ENCODE data around the gene SMIM20.
"Not testable (repeated sequence)": the region's sequence is repeated elsewhere in the genome, so short reads cannot be mapped to it uniquely, and the experiment has no call there.

Gene SMIM20

DNA sequence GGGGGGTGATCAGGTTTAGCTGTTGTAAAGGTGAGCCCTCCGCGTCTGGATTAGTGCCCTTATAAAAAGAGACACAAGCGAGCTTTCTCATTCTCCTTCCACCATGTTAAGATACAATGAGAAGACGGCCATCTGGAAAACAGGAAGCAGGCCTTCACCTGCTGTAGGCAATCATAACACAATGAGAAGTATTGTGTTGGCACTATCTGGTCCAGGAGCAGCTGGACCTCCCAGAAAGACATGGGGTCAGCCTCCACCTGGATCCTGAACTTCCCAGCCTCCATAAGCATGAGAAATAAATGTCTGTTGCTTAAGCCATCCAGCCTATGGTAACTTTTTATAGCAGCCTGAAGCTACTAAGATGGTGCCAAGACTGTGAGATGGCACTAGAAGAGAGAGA lies 8.6 kb upstream of the SMIM20 start:
- H3K9me3 ChIP-seq (ENCODE audit: control insufficient read depth, insufficient read depth, low read length): no peaks in the 10 kb centered on the region
- H3K36me3 ChIP-seq (ENCODE audit: insufficient read depth, low read length): no peaks in the 10 kb centered on the region

GRCh38 chr4:25906113-25906512 lies 7.9 kb upstream of the SMIM20 start:
- H3K36me3 ChIP-seq (ENCODE audit: insufficient read depth, low read length); H3K9me3 ChIP-seq (ENCODE audit: control insufficient read depth, insufficient read depth, low read length); H3K4me1 ChIP-seq (ENCODE audit: insufficient read depth, low read length); H3K9ac ChIP-seq (ENCODE audit: low read depth, low read length): not testable (repeated sequence)

More for the DNA sequence above, 8.6 kb upstream of the SMIM20 start:
- Histone ChIP-seq H3K9ac (ENCODE audit: low read depth, low read length) (no peak overlapping the region), H3K4me1 (ENCODE audit: insufficient read depth, low read length) (peaks cover 8% of the 10 kb centered on the region; the same call in 1 of the 2 replicates)

DNA sequence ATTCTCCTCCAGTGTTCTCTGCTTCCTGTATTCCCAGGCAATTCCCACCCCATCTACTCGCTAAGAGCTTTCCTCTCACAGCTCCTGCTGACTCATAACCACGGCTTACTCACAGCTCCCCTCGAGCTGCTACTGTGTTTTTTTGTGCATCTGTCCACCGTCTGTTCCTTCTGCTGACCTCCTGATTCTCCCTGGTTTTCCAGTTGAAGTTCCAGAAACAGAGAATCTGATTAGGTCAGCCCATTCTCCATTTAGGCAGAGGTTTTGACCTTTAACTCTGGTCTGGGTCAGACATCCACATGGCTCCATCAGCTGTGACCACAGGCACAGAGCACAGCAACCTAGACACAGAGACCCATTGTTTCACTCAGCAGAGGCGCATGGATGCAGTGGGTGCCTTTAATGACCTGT lies 5.5 kb upstream of the SMIM20 start:
- no peak overlapping the region for H3K9ac ChIP-seq (ENCODE audit: low read depth, low read length)
- no peaks in the 10 kb centered on the region for H3K4me1 ChIP-seq (ENCODE audit: insufficient read depth, low read length)
- H3K36me3 ChIP-seq (ENCODE audit: insufficient read depth, low read length): no peaks in the 10 kb centered on the region
- no peaks in the 10 kb centered on the region for H3K9me3 ChIP-seq (ENCODE audit: control insufficient read depth, insufficient read depth, low read length)

GRCh38 chr4:25911356-25911755 lies 2.7 kb upstream of the SMIM20 start:
- no peaks in the 10 kb centered on the region for H3K36me3 ChIP-seq (ENCODE audit: insufficient read depth, low read length)
- H3K9me3 ChIP-seq (ENCODE audit: control insufficient read depth, insufficient read depth, low read length): no peaks in the 10 kb centered on the region
- H3K9ac ChIP-seq (ENCODE audit: low read depth, low read length): no peak overlapping the region
- no peaks in the 10 kb centered on the region for H3K4me1 ChIP-seq (ENCODE audit: insufficient read depth, low read length)

- Histone ChIP-seq H3K4me1 (ENCODE audit: insufficient read depth, low read length) (no peaks in the 10 kb centered on the region), H3K9me3 (ENCODE audit: control insufficient read depth, insufficient read depth, low read length) (no peaks in the 10 kb centered on the region), H3K9ac (ENCODE audit: low read depth, low read length) (peak overlapping the region; percentile 79), H3K36me3 (ENCODE audit: insufficient read depth, low read length) (no peaks in the 10 kb centered on the region)
Observed at GRCh38 chr4:25913056-25913850, 767 bp upstream of the SMIM20 start.

- Histone ChIP-seq H3K9me3 (ENCODE audit: control insufficient read depth, insufficient read depth, low read length) (no peaks in the 10 kb centered on the region), H3K4me1 (ENCODE audit: insufficient read depth, low read length) (peaks cover 3% of the 10 kb centered on the region; the same call in 1 of the 2 replicates)
Observed at GRCh38 chr4:25914670-25915352, 791 bp downstream of the SMIM20 start.

GRCh38 chr4:25915353-25915705 lies 1.3 kb downstream of the SMIM20 start:
- H3K9ac ChIP-seq (ENCODE audit: low read depth, low read length): peak overlapping the region; percentile 2; the same call in 1 of the 2 replicates

More at GRCh38 chr4:25914670-25915352, 791 bp downstream of the SMIM20 start:
- H3K9ac ChIP-seq (ENCODE audit: low read depth, low read length): peak overlapping the region; percentile 81
- H3K36me3 ChIP-seq (ENCODE audit: insufficient read depth, low read length): no peaks in the 10 kb centered on the region

DNA sequence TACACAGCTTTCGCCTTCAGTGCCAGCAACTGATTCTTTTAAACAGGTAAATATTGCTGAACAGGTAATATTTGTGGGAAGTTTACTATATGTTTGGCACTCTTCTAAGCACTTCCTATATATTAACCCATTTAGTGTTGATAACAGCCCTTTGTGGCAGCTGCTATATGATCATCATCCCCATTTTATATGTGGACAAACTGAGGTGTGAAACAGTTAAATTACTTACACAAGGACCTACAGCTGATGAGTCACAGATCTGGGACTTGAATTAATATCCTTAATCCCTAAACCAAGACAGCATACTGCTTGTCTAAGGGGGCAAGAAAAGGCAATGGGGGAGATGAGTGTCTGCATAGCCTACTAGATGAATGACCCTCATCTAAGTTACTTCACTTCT lies 2.9 kb downstream of the SMIM20 start:
- H3K9ac ChIP-seq (ENCODE audit: low read depth, low read length): no peak overlapping the region
- no peaks in the 10 kb centered on the region for H3K9me3 ChIP-seq (ENCODE audit: control insufficient read depth, insufficient read depth, low read length)
- no peaks in the 10 kb centered on the region for H3K36me3 ChIP-seq (ENCODE audit: insufficient read depth, low read length)
- H3K4me1 ChIP-seq (ENCODE audit: insufficient read depth, low read length): peaks cover 4% of the 10 kb centered on the region; the same call in 1 of the 2 replicates

More at GRCh38 chr4:25915353-25915705, 1.3 kb downstream of the SMIM20 start:
- Histone ChIP-seq H3K9me3 (ENCODE audit: control insufficient read depth, insufficient read depth, low read length) (no peaks in the 10 kb centered on the region), H3K36me3 (ENCODE audit: insufficient read depth, low read length) (no peaks in the 10 kb centered on the region), H3K4me1 (ENCODE audit: insufficient read depth, low read length) (peaks cover 4% of the 10 kb centered on the region; the same call in 1 of the 2 replicates)

GRCh38 chr4:25919676-25920075 lies 5.7 kb downstream of the SMIM20 start:
- Histone ChIP-seq H3K9ac (ENCODE audit: low read depth, low read length) (no peak overlapping the region), H3K9me3 (ENCODE audit: control insufficient read depth, insufficient read depth, low read length) (no peaks in the 10 kb centered on the region), H3K36me3 (ENCODE audit: insufficient read depth, low read length) (no peaks in the 10 kb centered on the region), H3K4me1 (ENCODE audit: insufficient read depth, low read length) (peaks cover 4% of the 10 kb centered on the region; the same call in 1 of the 2 replicates)

DNA sequence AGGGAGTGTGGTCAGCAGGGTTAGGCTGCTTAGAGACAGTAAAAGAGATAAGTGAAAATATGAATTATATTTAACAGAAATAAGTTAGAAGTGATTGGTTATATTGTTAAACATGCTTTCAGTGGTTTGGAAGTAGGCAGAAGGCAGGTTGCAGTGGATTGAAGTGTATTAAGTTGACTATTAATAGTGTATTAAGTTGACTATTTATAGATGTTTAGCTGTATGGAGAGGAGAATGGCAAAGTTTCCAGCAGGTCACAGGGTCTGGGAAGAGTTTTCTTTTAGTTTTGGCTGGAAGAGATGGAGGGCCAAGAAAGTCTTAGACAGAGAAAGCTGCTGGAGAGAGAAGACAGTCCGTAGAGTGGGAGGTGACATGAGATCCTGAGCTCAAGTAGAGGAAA lies 7.9 kb downstream of the SMIM20 start:
- H3K9me3 ChIP-seq (ENCODE audit: control insufficient read depth, insufficient read depth, low read length): no peaks in the 10 kb centered on the region
- no peaks in the 10 kb centered on the region for H3K36me3 ChIP-seq (ENCODE audit: insufficient read depth, low read length)
- H3K4me1 ChIP-seq (ENCODE audit: insufficient read depth, low read length): peaks cover 11% of the 10 kb centered on the region; the same call in 1 of the 2 replicates
- no peak overlapping the region for H3K9ac ChIP-seq (ENCODE audit: low read depth, low read length)

DNA sequence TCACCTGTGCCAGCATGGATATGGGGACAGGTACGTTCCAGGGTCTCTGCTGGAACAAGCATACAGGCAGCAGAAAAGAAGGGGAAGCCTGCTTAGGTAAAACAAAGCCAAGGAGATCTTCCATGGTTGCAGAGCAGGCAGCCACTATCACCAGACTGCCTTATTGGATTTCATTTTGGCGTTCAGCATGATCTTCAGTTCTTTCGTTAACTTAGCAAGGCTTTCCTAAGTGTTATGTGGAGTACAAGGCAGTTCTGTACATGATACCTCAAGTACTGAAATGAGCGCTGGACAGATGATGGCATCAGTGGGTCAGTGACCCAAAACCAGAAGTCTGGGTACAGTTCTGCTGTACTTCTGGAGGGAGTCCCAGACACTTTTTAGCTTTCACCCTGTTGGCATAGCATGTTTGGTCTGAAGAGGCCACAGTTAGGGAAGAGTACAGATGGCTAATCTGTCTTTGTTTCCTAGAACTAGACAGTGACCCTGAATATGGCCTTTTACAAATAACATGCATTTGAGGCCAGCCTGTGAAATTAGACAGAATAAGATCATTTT lies 8.9 kb downstream of the SMIM20 start:
- Histone ChIP-seq H3K9ac (ENCODE audit: low read depth, low read length) (no peak overlapping the region), H3K4me1 (ENCODE audit: insufficient read depth, low read length) (peaks cover 11% of the 10 kb centered on the region; the same call in 1 of the 2 replicates), H3K9me3 (ENCODE audit: control insufficient read depth, insufficient read depth, low read length) (no peaks in the 10 kb centered on the region), H3K36me3 (ENCODE audit: insufficient read depth, low read length) (no peaks in the 10 kb centered on the region)

GRCh38 chr4:25923745-25924144 lies 9.7 kb downstream of the SMIM20 start:
- Histone ChIP-seq H3K36me3 (ENCODE audit: insufficient read depth, low read length) (no peaks in the 10 kb centered on the region), H3K9me3 (ENCODE audit: control insufficient read depth, insufficient read depth, low read length) (no peaks in the 10 kb centered on the region), H3K4me1 (ENCODE audit: insufficient read depth, low read length) (peaks cover 11% of the 10 kb centered on the region; the same call in 1 of the 2 replicates), H3K9ac (ENCODE audit: low read depth, low read length) (no peak overlapping the region)

GRCh38 chr4:25925486-25926201 lies 11.6 kb downstream of the SMIM20 start:
- Histone ChIP-seq H3K9me3 (ENCODE audit: control insufficient read depth, insufficient read depth, low read length) (no peaks in the 10 kb centered on the region), H3K9ac (ENCODE audit: low read depth, low read length) (no peak overlapping the region), H3K4me1 (ENCODE audit: insufficient read depth, low read length) (peaks cover 7% of the 10 kb centered on the region; the same call in 1 of the 2 replicates), H3K36me3 (ENCODE audit: insufficient read depth, low read length) (no peaks in the 10 kb centered on the region)

DNA sequence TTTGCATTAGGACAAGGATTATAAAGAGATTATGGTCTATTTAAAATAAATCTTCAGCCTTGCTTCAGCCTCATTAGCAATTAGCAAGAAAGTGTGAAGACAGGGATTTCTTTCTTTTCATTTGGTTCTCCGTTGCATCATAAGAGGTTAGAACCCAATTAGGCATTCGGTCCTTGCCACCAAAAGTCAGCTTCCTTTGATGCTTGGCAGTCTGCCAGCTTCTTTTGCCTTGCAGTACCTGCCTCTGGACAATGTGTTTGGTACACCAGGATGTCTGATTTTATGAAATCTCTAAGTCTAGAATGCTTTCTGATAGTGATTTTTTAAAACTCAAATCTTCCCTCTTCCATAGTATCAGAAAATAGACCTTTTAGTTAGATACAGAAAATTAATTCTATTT lies 12.4 kb downstream of the SMIM20 start:
- peaks cover 7% of the 10 kb centered on the region; the same call in 1 of the 2 replicates for H3K4me1 ChIP-seq (ENCODE audit: insufficient read depth, low read length)
- no peaks in the 10 kb centered on the region for H3K36me3 ChIP-seq (ENCODE audit: insufficient read depth, low read length)
- H3K9me3 ChIP-seq (ENCODE audit: control insufficient read depth, insufficient read depth, low read length): no peaks in the 10 kb centered on the region
- no peak overlapping the region for H3K9ac ChIP-seq (ENCODE audit: low read depth, low read length)
